Measurements from ENCODE around the gene RASSF10.
"Not testable (repeated sequence)": the region's sequence is repeated elsewhere in the genome, so short reads cannot be mapped to it uniquely, and the experiment has no call there.

Gene RASSF10

GRCh38 chr11:13040969-13041561 lies 31.9 kb downstream of the RASSF10 start:
- no peak for DNase-seq (ENCODE audit: low read depth)
- TF ChIP-seq, protein P1, sequence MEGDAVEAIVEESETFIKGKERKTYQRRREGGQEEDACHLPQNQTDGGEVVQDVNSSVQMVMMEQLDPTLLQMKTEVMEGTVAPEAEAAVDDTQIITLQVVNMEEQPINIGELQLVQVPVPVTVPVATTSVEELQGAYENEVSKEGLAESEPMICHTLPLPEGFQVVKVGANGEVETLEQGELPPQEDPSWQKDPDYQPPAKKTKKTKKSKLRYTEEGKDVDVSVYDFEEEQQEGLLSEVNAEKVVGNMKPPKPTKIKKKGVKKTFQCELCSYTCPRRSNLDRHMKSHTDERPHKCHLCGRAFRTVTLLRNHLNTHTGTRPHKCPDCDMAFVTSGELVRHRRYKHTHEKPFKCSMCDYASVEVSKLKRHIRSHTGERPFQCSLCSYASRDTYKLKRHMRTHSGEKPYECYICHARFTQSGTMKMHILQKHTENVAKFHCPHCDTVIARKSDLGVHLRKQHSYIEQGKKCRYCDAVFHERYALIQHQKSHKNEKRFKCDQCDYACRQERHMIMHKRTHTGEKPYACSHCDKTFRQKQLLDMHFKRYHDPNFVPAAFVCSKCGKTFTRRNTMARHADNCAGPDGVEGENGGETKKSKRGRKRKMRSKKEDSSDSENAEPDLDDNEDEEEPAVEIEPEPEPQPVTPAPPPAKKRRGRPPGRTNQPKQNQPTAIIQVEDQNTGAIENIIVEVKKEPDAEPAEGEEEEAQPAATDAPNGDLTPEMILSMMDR (IDR thresholded peaks at IDR 0.05; ENCODE audit: insufficient read depth, low read depth, low read length, missing control alignments) = no peak
- H3K4me3 ChIP-seq (ENCODE audit: low read depth, low read length) = no peak overlapping the region

DNA sequence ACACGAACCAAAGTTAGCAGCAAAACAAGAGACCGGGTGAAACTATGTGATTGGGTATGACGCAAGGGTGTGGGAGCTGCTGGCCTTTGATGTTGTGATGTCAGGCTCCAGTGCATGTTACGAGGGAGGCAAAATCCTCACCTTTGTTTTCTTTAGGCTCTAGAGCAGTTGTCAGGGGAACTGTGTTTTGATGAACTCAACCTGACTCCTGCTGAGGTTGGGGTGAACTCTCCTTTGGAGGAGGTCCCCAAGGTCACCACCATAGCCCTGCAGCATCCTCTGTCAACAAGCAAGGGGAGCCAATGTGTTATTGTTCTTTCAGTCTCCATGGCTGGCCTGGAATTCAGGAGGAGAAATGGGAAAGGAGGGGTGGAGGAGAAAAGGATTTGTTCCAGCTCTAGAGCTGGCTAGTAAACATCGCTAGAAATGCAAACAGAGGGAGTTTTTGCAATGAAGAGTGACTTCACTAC lies 33.8 kb downstream of the RASSF10 start:
- no peak overlapping the region for H3K4me3 ChIP-seq (ENCODE audit: low read depth, low read length)
- TF ChIP-seq, protein P1 (IDR thresholded peaks at IDR 0.05; ENCODE audit: insufficient read depth, low read depth, low read length, missing control alignments) = no peak
- DNase-seq (ENCODE audit: low read depth) = no peak

DNA sequence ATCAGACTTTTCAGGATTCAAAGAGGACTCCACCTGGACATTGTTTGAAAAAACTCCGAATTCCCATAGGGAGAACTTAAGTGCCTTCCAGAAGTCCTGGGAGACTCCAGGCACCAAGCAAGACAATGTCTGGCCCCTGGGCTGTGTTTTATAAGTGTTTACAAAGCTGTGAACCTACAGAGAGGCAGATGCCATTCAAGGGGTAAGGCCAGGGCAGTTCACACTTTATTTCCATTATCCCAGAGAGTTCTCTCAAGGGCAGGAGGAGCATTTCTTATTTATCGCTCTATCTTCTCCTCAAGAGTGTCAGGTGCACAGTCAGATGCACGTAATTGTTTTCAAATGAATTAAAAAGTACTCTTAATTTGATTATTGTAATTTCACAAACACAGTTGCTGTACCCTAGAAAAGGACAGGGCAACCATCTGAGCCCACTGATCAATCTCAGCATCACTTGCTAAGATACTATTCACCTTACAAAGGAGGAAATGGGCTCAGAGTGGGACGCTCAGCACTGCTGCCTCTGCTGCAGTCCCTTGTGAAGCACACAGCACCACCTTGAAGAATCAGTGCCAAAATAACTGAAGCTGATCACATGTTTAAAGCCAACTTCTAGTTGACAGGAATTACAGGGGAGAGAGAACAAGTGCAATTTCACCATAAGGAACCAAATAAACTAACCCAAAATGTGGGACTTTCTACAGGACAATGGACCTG lies 35.0 kb downstream of the RASSF10 start:
- no peak overlapping the region for H3K4me3 ChIP-seq (ENCODE audit: low read depth, low read length)
- no peak for DNase-seq (ENCODE audit: low read depth)
- TF ChIP-seq, protein P1 (IDR thresholded peaks at IDR 0.05; ENCODE audit: insufficient read depth, low read depth, low read length, missing control alignments) = no peak

DNA sequence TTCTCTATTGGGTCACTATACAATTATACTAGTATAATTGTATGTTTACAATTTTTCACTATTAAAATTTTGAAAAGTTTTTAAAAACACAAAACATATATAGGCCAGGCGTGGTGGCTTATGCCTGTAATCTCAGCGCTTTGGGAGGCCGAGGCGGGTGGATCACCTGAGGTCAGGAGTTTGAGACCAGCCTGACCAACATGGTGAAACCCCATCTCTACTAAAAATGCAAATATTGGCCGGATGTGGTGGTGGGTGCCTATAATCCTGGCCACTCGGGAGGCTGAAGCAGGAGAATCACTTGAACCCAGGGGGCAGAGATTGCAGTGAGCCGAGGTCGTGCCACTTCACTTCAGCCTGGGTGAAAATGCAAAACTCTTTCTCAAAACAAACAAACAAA lies 36.0 kb downstream of the RASSF10 start:
- not testable (repeated sequence) for H3K4me3 ChIP-seq (ENCODE audit: low read depth, low read length); DNase-seq (ENCODE audit: low read depth)

DNA sequence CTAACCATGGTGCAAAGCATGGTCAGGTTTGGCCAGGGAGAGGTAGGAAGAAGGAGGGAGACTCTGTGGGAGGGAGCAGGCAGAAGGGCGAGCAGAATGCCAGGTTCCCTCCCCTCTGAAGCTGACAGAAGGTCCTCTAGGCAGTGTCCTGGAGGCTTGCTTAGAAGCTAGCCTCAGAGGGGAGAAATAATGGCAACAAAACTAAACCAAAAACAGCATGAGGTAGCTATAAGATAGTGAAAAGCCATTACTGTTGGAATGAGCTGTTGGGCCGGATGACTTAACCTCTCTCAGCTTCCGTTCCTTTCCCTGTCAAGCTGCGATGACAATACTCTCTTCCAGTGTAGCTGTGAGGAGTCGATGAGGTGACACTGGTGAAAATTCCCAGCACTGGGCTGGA lies 36.6 kb downstream of the RASSF10 start:
- TF ChIP-seq, protein P1 (IDR thresholded peaks at IDR 0.05; ENCODE audit: insufficient read depth, low read depth, low read length, missing control alignments) = no peak
- H3K4me3 ChIP-seq (ENCODE audit: low read depth, low read length) = no peak overlapping the region

DNA sequence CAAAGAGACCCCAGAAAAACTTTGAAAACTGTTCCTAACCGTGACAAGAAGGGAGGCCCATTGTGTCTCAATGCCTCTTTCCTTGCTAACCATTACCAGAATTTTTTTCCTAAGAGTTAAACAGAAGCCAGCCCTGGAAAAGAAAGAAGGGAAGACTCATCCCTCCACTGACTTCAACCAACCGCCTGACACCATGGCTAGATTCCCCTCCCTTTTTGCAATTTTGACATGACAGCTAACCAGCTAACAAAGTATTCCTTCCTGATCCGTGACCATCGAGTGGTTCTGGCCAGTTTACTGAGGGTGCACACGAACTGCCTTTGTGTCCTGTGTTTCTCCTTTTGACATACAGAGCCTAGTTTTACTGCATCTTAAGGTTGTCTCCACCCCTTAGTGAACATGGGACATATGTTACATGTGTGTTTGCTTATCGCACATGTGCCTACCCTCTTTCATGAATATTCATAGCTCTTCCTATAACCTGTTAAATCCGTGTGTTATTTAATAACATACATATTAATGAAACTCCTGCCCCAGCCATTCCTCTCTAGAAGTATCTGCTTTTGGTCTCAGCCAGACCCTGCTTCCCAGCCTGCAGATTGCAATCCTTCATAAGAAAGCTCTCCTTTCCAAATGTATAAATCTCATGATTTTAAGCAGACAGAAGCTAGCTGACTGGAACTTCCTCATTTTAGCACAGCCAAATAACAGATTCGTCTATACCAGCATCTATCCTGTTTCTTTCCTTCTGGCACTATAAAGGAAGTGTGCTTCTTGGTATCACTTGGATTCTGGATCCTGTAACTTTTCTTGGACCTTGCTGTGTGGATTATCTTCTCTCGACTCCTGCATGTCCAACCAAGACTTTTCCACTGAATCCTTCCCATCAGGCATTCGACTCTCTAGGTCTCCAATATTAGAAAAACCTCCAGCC lies 37.8 kb downstream of the RASSF10 start:
- DNase-seq (ENCODE audit: low read depth) = no peak
- TF ChIP-seq, protein P1 (IDR thresholded peaks at IDR 0.05; ENCODE audit: insufficient read depth, low read depth, low read length, missing control alignments) = no peak
- no peak overlapping the region for H3K4me3 ChIP-seq (ENCODE audit: low read depth, low read length)

More for the DNA sequence above, 36.6 kb downstream of the RASSF10 start:
- no peak for DNase-seq (ENCODE audit: low read depth)

- H3K4me3 ChIP-seq (ENCODE audit: low read depth, low read length) = no peak overlapping the region
- no peak for DNase-seq (ENCODE audit: low read depth)
- TF ChIP-seq, protein P1 (IDR thresholded peaks at IDR 0.05; ENCODE audit: insufficient read depth, low read depth, low read length, missing control alignments) = no peak
Observed at GRCh38 chr11:13047884-13048283, 38.8 kb downstream of the RASSF10 start.
